Fibroblast of skin of back (primary cell): Measurements from ENCODE around the gene STIM1.
"Not testable (repeated sequence)": the region's sequence is repeated elsewhere in the genome, so short reads cannot be mapped to it uniquely, and the experiment has no call there.

Experiments used
- DNase-seq: peaks from one replicate; pipeline ENCODE4 v3.0.0-alpha.2; 2013

STIM1 gene

GRCh38 chr11:3985631-3986030 lies 130.2 kb downstream of the STIM1 start:
- DNase-seq: no peak

- DNase-seq: no peak
Observed at GRCh38 chr11:3986301-3986700, 130.8 kb downstream of the STIM1 start.

GRCh38 chr11:3989276-3989920 lies 133.9 kb downstream of the STIM1 start:
- DNase-seq: no peak

- DNase-seq: no peak
Observed at GRCh38 chr11:3989921-3990290, 134.4 kb downstream of the STIM1 start.

- DNase-seq: no peak
Observed at GRCh38 chr11:3990406-3990805, 134.9 kb downstream of the STIM1 start.

- no peak for DNase-seq
Observed at GRCh38 chr11:3992964-3993363, 137.5 kb downstream of the STIM1 start.

GRCh38 chr11:3994030-3994640 lies 138.7 kb downstream of the STIM1 start:
- DNase-seq: peak; percentile 26

- DNase-seq: no peak
Observed at GRCh38 chr11:3995307-3995706, 139.8 kb downstream of the STIM1 start.

GRCh38 chr11:3995949-3996554 lies 140.6 kb downstream of the STIM1 start:
- peak; percentile 90 for DNase-seq

- DNase-seq: no peak
Observed at GRCh38 chr11:3996651-3997050, 141.2 kb downstream of the STIM1 start.

- not testable (repeated sequence) for DNase-seq
Observed at GRCh38 chr11:4004753-4005152, 149.3 kb downstream of the STIM1 start.

GRCh38 chr11:4006946-4007680 lies 151.6 kb downstream of the STIM1 start:
- no peak for DNase-seq

- DNase-seq: no peak
Observed at GRCh38 chr11:4008116-4008515, 152.7 kb downstream of the STIM1 start.

GRCh38 chr11:4016602-4017001 lies 161.1 kb downstream of the STIM1 start:
- DNase-seq: not testable (repeated sequence)

- no peak for DNase-seq
Observed at GRCh38 chr11:4017129-4017528, 161.7 kb downstream of the STIM1 start.

GRCh38 chr11:4018641-4019040 lies 163.2 kb downstream of the STIM1 start:
- DNase-seq: no peak

- peak; percentile 62 for DNase-seq
Observed at GRCh38 chr11:4019891-4020290, 164.4 kb downstream of the STIM1 start.

- no peak for DNase-seq
Observed at GRCh38 chr11:4022669-4023068, 167.2 kb downstream of the STIM1 start.

GRCh38 chr11:4025248-4025966 lies 169.9 kb downstream of the STIM1 start:
- DNase-seq: peak; percentile 28

GRCh38 chr11:4025967-4026324 lies 170.5 kb downstream of the STIM1 start:
- peak; percentile 25 for DNase-seq

GRCh38 chr11:4026389-4026788 lies 170.9 kb downstream of the STIM1 start:
- no peak for DNase-seq

- DNase-seq: no peak
Observed at GRCh38 chr11:4027746-4028145, 172.3 kb downstream of the STIM1 start.

- no peak for DNase-seq
Observed at GRCh38 chr11:4030197-4030596, 174.7 kb downstream of the STIM1 start.
